HG02981 (cell line): ENCODE data around the gene BAHCC1.

ENCODE experiments used
- ATAC-seq: cut with Tn5 transposase; IDR thresholded peaks from one replicate; pipeline ENCODE4 v1.9.1; 2021; ENCODE audit warnings: mild to moderate bottlenecking, moderate library complexity; ENCODE audit not compliant: unreplicated experiment

Gene BAHCC1

GRCh38 chr17:81476635-81477034 is 81.4 kb downstream of the BAHCC1 start:
- ATAC-seq: no peak

DNA sequence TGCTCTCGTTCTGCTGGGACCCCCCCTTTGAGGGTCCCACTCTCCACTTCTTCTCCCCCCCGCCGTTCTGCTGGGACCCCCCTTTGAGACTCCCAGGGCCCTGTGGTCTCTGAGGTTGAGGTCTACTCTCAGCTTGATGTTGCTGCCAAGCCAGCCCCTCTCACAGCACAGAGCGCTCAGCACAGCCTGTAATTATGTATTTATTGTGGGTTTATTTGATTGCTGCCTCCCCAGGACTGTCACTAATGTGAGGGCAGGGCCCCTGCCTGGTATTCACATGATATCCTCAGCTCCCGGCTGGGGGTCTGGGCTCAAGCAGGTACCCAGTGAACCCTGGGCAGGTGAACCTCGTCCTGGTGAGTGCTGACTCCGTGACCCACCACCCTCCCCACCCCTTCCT is 81.9 kb downstream of the BAHCC1 start:
- no peak for ATAC-seq

- no peak for ATAC-seq
Observed at GRCh38 chr17:81478119-81478518, 82.9 kb downstream of the BAHCC1 start.

- ATAC-seq: no peak
Observed at GRCh38 chr17:81479175-81480071, 84.2 kb downstream of the BAHCC1 start.

DNA sequence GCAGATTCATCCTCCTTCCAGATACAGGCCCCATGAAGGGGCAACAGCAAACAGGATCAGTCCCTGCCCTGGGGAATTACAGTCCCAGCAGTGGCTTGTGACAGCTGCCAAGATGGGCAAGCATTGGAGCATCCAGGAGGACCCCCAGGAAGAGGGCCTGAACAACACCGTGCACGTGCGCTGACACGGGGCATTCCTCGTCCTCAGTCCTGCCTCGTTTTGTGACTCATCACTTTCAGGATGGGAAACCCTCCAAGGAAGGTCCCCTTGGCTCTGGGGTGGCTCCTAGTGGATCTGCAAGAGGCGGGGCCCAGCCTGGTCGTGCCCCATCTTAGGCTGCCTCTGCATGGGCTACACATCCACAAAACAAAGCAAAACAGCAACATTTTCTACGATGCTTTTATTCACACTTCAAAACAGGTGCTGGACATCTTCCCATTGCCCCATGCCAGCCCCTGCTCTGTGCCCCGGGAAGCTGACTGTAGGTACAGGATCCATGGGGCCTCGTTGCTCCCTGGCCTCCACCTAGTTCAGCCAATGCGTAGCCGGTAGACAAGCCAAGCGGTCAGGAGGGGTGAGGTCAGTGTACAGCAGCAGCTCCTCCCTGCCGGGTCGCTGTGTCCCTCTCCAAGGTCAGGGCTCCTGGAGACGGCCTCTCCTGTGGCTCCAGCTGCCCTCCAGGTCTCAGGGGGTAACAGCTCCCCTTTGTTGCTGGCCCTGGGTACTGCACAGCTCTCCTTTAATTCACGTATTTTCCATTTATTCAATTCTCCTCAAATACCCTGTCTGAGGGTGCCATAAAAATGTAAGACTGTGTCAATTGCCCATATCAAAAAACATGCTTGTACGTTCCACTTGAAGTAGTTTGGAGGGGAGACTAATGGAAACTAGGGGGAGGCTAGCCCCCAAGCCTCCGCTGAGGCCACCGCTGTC is 85.1 kb downstream of the BAHCC1 start:
- ATAC-seq: no peak

- ATAC-seq: no peak
Observed at GRCh38 chr17:81481073-81481799, 86.0 kb downstream of the BAHCC1 start.

GRCh38 chr17:81481815-81482505 is 86.7 kb downstream of the BAHCC1 start:
- ATAC-seq: no peak

DNA sequence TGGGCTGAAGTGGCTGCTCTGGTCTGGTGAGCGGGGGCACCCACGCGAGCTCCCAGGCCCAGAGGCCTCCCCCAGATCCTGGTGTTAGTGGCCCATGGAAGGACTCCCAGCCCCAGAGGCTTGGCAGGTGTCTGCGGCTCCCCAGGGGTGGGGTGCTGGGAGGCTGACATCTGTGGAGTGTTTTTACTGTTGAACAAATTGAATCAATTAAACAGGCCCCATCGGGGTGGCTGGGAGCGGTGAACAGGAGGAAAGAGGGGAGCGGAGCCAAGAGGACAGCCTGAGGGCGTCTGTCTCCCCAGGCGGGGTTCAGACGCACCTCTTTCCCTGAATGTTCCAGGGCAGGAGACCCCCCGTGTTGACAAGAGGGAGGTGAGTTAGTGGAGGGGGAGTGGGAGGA is 87.4 kb downstream of the BAHCC1 start:
- no peak for ATAC-seq

GRCh38 chr17:81483085-81483861 is 88.0 kb downstream of the BAHCC1 start:
- no peak for ATAC-seq

- no peak for ATAC-seq
Observed at GRCh38 chr17:81483862-81484194, 88.6 kb downstream of the BAHCC1 start.

GRCh38 chr17:81484195-81484979 is 89.1 kb downstream of the BAHCC1 start:
- peak; percentile 64 for ATAC-seq

- ATAC-seq: no peak
Observed at GRCh38 chr17:81486199-81486810, 91.0 kb downstream of the BAHCC1 start.

- ATAC-seq: no peak
Observed at GRCh38 chr17:81487089-81487486, 91.8 kb downstream of the BAHCC1 start.

- no peak for ATAC-seq
Observed at GRCh38 chr17:81487487-81488275, 92.4 kb downstream of the BAHCC1 start.

- no peak for ATAC-seq
Observed at GRCh38 chr17:81488276-81488860, 93.1 kb downstream of the BAHCC1 start.

GRCh38 chr17:81489012-81489997 is 94.0 kb downstream of the BAHCC1 start:
- no peak for ATAC-seq
